HG02981 (cell line): ENCODE data around the gene CCKAR.

Experiments
- ATAC-seq: cut with Tn5 transposase; IDR thresholded peaks from one replicate; pipeline ENCODE4 v1.9.1; 2021; ENCODE audit warnings: mild to moderate bottlenecking, moderate library complexity; ENCODE audit not compliant: unreplicated experiment

CCKAR gene

DNA sequence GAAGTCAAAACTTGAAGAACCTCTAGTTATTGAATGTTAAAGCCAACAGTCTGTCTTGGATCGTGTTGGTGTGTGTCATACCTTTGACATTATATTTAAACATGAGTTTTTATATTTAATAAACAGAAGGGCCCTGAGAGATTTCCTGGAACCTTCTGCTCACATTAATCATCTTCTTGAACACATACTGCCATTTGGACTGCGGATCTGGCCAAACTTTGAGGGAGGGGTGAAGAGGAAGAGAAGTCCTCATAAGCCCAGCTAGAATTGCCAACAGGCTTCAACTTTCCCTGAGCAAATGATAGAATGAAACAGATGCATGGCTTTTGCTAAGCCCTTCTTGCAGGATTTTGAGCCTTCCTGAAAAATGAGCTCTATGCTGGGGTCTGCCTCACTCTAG lies 27.4 kb downstream of the CCKAR start:
- ATAC-seq = no peak

DNA sequence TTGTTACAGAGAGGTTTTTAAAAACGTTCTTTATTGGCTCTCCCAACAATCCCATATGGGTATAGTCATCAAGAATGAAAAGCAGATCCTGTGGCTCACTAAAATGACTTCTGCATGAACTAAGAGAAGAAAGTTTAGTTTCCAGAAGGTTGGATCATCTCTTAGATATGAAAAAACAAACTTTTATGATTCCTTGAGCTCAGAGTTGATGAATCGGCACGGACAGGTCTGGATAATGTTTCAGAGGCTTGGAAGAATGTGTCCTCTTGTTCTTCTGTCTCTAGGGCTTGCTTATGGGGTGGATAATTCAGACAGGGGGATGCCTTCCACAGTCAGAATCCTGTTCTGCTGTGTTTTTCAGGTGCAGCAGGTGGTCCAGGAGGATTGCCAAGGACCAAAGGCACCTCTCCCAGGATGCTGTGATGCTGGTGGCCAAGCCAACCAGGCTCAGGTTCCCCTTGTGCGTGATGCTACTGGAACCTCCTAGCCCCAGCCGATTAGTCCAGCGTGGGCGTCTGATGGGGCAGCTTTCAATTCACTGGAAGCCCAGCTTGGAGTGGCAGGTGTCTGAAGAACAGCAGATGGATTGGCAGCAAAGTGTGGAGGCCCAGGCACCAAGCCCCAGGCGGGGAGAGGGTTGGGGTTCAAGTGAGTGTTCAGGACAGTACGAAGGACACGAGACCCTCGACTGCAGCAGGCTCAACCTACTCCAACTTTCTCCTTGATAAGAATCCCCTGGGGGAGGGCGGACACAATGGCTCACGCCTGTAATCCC lies 30.3 kb downstream of the CCKAR start:
- ATAC-seq = no peak

DNA sequence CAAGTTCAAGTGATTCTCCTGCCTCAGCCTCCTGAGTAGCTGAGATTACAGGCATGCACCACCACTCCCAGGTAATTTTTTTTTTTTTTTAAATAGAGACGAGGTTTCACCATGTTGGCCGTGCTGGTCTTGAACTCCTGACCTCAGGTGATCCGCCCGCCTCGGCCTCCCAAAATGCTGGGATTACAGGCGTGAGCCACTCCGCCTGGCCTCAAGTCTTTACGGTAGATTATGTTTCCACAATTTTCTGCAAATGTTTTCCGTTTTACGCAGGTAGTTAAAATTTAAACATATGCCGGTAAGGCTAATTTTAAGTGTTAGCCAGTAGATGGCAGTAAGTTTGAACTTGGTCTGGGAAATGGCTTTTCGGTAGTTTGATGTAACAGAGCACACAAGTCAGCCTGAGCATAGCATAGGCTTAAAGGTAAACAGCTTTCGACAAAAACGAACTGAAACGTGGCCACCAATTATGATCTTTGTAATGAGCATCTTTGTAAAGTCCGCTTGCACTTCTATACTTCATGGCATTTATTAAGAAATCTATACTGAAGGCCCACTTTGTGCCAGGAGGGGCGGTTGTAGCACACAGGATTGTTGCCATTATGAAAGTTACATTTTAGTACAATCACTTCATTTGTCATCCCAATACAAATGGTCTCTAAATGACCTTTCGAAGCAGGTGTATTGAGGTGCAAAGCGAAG lies 31.1 kb downstream of the CCKAR start:
- ATAC-seq = no peak

- ATAC-seq = no peak
These were observed 32.1 kb downstream of the CCKAR start for GRCh38 chr4:26458157-26458561.

DNA sequence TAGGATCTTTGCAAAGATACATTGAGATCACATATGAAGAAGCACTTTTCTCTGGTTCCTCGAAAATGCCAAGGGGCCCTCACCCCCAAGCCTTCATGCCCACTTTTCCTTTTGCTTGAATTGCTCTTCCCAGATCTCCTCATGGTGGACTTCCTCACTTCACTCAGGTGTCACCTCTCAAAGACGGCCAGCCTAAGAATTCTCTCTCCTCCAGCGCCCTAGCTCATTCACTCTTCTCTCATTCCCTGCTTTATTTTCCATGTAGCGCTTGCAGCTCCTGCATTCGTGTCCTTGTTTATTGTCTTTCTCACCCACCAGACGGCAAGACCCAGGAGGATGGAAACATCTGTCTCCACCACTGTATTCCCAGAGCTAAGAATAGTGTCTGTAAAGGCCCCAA lies 32.9 kb downstream of the CCKAR start:
- no peak for ATAC-seq

- no peak for ATAC-seq
These were observed 34.7 kb downstream of the CCKAR start for GRCh38 chr4:26455571-26455970.

GRCh38 chr4:26454961-26455360 lies 35.3 kb downstream of the CCKAR start:
- no peak for ATAC-seq

- no peak for ATAC-seq
These were observed 37.4 kb downstream of the CCKAR start for GRCh38 chr4:26452565-26453531.

- ATAC-seq = no peak
These were observed 38.7 kb downstream of the CCKAR start for GRCh38 chr4:26451597-26451996.

DNA sequence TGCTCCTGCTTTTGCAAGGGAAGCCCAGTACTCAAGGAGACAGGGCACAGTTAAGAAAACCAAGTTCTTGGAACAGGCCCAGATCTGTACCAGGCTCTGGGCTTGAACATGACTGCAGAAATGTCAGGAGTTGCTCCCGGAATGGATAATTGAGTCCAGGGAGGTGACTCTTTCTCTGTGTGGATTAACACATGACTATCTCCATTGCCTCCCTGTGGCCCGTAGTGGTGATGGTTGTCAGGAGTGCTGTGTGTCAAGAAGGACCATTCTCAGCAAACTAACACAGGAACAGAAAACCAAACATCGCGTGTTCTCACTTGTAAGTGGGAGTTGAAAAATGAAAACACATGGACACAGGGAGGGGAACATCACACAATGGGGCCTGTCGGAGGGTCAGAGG lies 39.9 kb downstream of the CCKAR start:
- no peak for ATAC-seq

DNA sequence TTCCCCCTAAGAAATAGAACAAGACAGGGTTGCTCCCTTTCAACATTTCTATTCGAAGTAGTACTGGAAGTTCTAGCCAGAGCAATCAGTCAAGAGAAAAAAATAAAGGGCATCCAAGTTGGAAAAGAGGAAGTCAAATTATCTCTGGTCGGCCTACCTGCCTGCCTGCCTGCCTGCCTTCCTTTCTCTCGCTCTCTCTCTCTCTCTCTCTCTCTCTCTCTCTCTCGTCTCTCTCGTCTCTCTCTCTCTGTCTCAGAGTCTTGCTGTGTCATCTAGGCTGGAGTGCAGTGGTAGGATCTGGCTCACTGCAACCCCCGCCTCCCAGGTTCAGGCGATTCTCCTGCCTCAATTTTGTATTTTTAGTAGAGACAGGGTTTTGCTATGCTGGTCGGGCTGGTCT lies 42.9 kb downstream of the CCKAR start:
- ATAC-seq = no peak

DNA sequence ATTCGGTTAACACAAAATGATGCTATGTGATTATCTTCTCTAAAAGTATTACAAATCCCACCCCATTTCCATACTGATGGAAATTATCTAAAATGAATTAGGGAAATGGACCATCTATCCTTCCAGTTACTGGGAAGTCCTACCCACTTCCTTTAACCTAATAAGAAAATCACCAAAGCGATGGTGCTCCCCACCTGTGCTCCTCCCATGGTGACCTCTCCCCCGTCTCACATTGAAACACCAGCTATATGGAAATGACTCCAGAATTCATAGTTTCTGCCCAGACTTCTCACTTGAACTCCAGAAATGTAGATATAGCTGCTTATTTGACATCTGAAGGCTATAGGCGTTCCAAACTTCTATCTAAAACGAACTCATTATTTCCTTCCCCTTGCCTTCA lies 48.5 kb downstream of the CCKAR start:
- ATAC-seq = no peak

GRCh38 chr4:26441102-26441501 lies 49.2 kb downstream of the CCKAR start:
- no peak for ATAC-seq

DNA sequence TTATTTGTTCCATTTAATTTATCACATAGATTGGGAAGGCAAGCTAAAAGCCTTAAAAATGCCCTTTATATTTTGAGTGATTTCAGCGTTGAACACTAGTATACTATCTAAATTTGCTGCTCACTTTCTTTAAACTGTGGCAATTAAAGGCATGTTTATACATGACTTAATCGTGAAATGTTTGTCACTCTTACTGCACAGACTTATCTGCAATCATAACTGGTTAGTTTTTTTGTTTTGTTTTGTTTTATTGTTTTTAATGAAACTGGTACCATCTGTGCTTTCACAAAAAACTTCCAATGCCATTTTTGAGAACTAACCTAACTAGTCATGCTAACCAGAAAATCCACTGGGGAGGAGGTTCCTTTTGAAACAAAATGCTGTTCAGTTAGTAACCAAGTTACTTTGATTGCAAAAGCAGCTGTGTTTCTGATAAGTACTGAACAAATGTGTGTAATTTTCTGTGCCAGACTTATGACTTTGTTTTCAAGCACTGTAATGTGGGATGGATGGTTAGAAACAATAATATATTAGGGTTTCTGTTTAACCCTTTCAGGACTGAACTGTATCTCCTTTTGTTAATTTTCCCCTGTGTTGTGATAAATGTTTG lies 56.1 kb downstream of the CCKAR start:
- ATAC-seq = no peak

DNA sequence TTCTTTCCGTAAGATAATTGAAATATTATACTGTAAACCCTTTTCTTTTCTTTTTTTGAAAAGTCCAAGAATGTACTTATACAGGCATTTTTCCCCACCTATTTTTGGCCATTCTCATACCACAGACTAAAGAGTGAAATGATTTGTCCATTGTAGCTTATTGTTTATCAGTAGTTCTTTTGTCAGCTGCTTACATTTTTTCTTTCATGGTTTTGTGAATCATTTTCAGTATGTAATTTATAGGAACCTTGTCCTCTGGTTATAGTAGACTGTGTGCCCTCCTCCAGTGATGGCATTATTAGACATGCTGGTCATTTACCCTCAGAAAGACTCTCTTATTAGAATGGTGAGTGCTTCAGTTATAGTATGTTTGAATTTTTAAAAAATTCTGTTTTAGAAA lies 56.7 kb downstream of the CCKAR start:
- ATAC-seq = no peak

GRCh38 chr4:26432419-26432818 lies 57.9 kb downstream of the CCKAR start:
- ATAC-seq = no peak

DNA sequence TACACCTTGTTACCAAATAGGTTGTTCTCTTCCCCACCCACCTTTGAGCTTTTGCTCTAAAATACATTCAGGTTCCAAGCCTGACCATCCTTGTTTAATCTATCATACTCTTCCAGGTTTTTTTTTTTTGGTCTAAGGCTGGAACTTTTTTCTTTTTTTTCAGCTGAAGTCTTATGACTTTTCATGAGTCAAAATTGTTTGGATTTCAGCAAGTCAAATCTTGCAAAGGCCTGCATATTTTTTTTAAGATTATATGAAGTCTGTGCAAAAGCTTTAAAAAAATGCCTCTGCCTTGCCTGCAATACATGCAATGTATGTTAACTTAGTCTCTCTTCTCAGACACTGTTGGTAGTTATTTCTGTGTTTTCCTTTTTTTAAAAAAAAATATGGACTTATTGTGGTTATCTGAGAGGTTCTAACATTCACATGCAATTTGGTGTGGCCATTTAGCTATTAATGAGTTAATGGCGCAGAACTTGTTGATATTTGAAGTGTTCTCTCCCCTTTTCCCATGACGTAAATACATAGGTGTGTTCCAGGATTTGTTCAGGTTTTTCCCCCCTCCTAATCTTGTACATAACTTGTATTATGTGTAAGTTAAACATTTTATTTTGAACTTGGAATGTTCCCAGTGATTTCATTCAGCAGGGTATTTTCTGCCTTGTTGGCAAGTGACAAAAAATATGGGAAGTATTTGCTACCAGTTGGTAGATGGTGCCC lies 58.7 kb downstream of the CCKAR start:
- no peak for ATAC-seq
